Measurements from ENCODE around the gene AUNIP.

The AUNIP gene

GRCh38 chr1:25858906-25859789, at the start of gene AUNIP:
Gene AUNIP, minus strand, starts transcription at chr1:25859457. Its CDS starts 100 bp downstream, at chr1:25859357.
- Mint-ChIP-seq H3K36me3 (ENCODE audit: low read depth) (peaks cover 20% of the 10 kb centered on the region), H3K27me3 (ENCODE audit: low read depth) (peaks cover 8% of the 10 kb centered on the region), H3K4me3 (peak within 1 kb of the TSS; percentile 88 to 97 (median 95)), H3K27ac (peak within 1 kb of the TSS; percentile 95 to 96 (median 96)), H3K9me3 (no peaks in the 10 kb centered on the region), H3K4me1 (peaks cover 36% of the 10 kb centered on the region)
- TF ChIP-seq CTCF (IDR thresholded peaks at IDR 0.05; ENCODE audit: unreplicated experiment in 3 of 3), result no peak

DNA sequence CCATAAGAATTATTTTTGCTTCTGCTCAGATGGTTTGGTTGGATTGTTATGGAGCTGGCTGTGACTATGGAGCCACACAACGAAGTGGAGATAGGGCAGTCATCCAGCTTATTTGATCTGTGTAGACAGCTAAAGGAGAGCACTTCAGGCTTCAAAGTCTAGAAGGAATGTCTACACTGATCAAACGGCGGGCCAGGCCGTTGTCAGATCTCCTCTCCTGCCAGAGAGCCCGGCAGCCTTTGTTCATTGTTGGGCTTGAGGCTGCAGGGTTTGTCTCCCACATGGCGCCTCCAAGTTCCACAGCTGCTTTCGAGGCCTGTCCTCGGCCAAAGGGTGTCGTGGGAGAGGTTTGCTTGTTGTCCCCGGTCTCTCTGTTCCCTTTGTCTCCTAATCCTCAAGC, 49.8 kb upstream of the AUNIP start:
- Mint-ChIP-seq H3K4me1 (peaks cover 24% of the 10 kb centered on the region), H3K36me3 (ENCODE audit: low read depth) (peaks cover 10% of the 10 kb centered on the region), H3K9me3 (no peaks in the 10 kb centered on the region)

DNA sequence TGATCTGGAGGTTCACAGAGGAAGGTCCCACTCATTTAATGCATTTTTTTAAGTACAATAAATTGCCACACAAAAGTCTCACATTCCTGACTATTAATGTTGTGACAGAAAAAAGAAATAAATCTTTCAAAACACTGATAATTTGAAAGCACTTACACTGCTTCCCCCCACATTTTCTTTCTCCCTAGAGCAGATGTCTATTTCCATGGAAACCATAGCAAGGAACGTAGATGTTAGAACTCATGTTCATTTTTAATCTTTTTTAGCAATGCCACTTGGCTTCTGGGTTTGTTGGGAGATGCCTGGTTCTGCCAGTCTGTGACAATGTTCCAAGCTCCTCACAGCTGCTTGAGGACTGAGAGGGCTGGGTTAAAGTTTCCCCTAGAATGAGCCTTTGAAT, 48.9 kb upstream of the AUNIP start:
- peaks cover 30% of the 10 kb centered on the region for H3K4me1 Mint-ChIP-seq
- peak overlapping the region in 2 of 3 experiments; percentile 97 to 98 for H3K27ac Mint-ChIP-seq
- H3K36me3 Mint-ChIP-seq (ENCODE audit: low read depth), result peaks cover 16% of the 10 kb centered on the region
- TF ChIP-seq CTCF (IDR thresholded peaks at IDR 0.05; ENCODE audit: unreplicated experiment in 3 of 3), result no peak
- peak overlapping the region; percentile 48 to 98 (median 52) for H3K4me3 Mint-ChIP-seq
- no peaks in the 10 kb centered on the region for H3K27me3 Mint-ChIP-seq (ENCODE audit: low read depth)
- no peaks in the 10 kb centered on the region for H3K9me3 Mint-ChIP-seq

More for the DNA sequence above, 49.8 kb upstream of the AUNIP start:
- Mint-ChIP-seq H3K4me3 (peak overlapping the region; percentile 33 to 69 (median 67)), H3K27ac (peak overlapping the region in 1 of 3 experiments; percentile 48), H3K27me3 (ENCODE audit: low read depth) (peaks cover 4% of the 10 kb centered on the region)
- no peak for TF ChIP-seq CTCF (IDR thresholded peaks at IDR 0.05; ENCODE audit: unreplicated experiment in 3 of 3)

DNA sequence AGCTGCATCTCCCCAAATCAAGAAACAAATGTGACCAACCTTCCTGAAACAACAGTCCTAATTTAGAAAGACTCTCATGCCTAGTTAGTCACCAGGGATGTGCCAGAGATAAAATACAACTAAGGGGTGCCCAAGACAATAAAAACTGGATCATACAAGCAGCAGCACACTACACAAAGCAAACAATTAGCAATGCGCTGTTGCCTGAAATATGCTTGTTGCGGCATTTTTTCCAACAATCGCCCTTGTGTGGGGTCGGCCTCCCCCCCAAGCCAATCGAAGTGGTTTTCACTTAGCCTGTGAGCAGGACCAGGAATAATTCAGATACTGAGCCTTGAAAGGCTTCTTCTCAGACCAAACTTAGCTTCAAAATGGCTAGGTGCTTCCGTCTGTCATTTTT, 48.3 kb upstream of the AUNIP start:
- H3K4me3 Mint-ChIP-seq, result peak overlapping the region; percentile 92 to 98 (median 96)
- no peaks in the 10 kb centered on the region for H3K9me3 Mint-ChIP-seq
- peaks cover 36% of the 10 kb centered on the region for H3K4me1 Mint-ChIP-seq
- H3K27me3 Mint-ChIP-seq (ENCODE audit: low read depth), result no peaks in the 10 kb centered on the region
- H3K36me3 Mint-ChIP-seq (ENCODE audit: low read depth), result peaks cover 22% of the 10 kb centered on the region
- TF ChIP-seq CTCF (IDR thresholded peaks at IDR 0.05; ENCODE audit: unreplicated experiment in 3 of 3), result no peak
- peak overlapping the region; percentile 71 to 98 (median 97) for H3K27ac Mint-ChIP-seq

DNA sequence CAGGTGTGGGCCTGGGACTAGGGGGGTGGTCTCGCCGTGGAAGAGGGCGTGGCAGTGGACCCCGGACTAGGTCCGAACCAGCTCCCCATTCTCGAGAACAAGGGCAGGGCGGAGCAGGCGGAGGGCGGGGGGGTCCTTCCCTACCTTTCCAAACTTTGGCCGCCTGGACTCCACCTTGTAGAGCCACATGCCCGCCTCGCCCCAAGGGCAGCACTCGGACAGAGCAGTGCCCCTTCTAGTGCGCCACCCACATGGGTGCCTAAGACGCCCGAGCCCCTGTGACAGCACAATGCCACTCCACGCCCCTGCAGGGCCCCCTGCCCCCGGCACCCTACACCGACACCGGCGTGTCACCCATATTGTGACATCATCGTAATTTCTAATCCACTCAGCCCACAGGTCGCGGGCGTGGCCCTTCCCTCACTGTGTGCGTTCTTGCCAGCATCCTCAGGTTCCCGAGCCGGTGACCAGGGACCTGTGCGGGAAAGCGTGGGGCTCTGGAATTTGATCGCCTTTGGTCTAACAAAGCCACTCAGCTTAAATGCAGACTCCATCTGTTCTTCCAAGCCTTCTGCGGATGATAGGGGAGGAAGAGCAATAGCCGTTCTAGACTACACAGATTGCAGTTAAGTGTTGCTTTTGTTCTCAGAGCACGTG, 47.5 kb upstream of the AUNIP start:
- Mint-ChIP-seq H3K27me3 (ENCODE audit: low read depth) (no peaks in the 10 kb centered on the region), H3K4me1 (peaks cover 39% of the 10 kb centered on the region), H3K4me3 (peak overlapping the region; percentile 92 to 98 (median 96)), H3K36me3 (ENCODE audit: low read depth) (peaks cover 27% of the 10 kb centered on the region), H3K27ac (peak overlapping the region; percentile 71 to 98 (median 97)), H3K9me3 (no peaks in the 10 kb centered on the region)
- TF ChIP-seq CTCF (IDR thresholded peaks at IDR 0.05; ENCODE audit: unreplicated experiment in 3 of 3), result no peak

Measured in nephron (organoid).